ENCODE results near the gene RPS8.
"Not testable (repeated sequence)": the region's sequence is repeated elsewhere in the genome, so short reads cannot be mapped to it uniquely, and the experiment has no call there.

Gene RPS8

DNA sequence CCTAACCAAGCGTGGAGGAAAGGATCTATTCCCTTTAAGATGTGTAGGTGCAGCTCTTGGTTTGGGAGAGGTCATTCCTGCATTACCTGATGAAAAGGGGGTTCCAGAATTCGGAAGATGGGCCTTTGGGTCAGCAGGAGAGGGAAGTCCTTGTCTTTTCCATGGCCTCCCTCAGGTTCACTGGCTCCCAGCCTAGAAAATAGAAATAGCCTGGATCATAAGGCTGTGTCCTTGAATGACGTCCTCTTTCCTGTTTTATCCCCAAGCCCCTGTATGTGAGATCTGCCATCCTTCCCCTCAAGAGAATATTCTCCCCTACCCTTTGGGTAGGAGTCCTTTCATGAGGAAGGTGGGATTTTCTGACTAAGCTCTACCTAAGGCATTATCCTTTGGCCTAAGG, 14.5 kb upstream of the RPS8 start:
- TF ChIP-seq, protein P1, sequence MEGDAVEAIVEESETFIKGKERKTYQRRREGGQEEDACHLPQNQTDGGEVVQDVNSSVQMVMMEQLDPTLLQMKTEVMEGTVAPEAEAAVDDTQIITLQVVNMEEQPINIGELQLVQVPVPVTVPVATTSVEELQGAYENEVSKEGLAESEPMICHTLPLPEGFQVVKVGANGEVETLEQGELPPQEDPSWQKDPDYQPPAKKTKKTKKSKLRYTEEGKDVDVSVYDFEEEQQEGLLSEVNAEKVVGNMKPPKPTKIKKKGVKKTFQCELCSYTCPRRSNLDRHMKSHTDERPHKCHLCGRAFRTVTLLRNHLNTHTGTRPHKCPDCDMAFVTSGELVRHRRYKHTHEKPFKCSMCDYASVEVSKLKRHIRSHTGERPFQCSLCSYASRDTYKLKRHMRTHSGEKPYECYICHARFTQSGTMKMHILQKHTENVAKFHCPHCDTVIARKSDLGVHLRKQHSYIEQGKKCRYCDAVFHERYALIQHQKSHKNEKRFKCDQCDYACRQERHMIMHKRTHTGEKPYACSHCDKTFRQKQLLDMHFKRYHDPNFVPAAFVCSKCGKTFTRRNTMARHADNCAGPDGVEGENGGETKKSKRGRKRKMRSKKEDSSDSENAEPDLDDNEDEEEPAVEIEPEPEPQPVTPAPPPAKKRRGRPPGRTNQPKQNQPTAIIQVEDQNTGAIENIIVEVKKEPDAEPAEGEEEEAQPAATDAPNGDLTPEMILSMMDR (IDR thresholded peaks at IDR 0.05; ENCODE audit: insufficient read depth, low read depth, low read length, missing control alignments): no peak
- no peak overlapping the region for H3K4me3 ChIP-seq (ENCODE audit: low read depth, low read length)
- DNase-seq (ENCODE audit: low read depth): no peak

DNA sequence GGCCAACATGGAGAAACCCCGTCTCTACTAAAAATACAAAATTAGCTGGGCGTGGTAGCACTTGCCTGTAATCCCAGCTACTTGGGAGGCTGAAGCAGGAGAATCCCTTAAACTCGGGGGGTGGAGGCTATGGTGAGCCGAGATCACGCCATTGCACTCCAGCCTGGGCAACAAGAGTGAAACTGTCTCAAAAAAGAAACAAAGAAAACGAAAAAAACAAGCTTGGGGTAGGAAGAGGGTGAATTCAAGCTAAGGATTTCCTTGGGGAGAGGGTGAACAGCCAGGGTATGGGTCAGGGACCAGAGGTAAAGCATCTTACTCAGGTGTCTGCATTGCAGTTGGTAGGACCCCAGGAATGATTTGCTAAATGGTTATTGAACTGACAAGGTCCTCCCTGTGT, 8.9 kb upstream of the RPS8 start:
- DNase-seq (ENCODE audit: low read depth); H3K4me3 ChIP-seq (ENCODE audit: low read depth, low read length): not testable (repeated sequence)

DNA sequence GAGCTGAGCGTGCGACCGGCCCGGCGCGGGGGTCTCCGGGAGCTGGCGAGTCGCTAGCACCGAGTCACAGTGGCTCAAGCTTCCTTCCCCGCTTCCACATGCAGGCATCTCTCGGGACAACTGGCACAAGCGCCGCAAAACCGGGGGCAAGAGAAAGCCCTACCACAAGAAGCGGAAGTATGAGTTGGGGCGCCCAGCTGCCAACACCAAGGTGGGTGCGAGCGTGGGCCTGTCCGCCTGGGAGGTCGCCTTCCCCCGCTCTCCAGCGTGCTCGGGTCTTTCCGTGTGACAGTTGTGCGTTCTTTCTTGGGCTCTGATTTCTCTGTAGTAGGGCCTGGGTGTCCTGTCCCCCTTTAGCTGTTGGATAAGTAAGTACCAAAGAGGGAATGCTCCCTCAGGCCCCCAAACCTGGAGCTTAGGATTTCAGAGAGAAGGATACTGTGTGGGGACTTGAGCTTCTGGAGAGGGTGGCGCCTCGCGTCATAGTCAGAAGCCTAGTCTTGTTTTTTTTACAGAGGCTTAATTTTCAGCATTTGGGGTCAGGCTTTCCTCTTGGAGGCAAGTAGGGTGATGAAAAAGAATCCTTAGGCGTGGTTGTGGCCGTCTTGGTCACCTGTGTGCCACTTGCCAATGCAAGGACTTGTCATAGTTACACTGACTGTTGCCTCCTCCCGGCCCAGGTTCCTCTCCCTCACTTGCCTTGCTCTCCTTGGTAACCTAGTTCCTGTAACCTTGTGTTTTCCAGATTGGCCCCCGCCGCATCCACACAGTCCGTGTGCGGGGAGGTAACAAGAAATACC, 790 bp downstream of the RPS8 start:
- TF ChIP-seq, protein P1 (IDR thresholded peaks at IDR 0.05; ENCODE audit: insufficient read depth, low read depth, low read length, missing control alignments): no peak
- DNase-seq (ENCODE audit: low read depth): peak; percentile 53
- peak overlapping the region; percentile 80 for H3K4me3 ChIP-seq (ENCODE audit: low read depth, low read length)

DNA sequence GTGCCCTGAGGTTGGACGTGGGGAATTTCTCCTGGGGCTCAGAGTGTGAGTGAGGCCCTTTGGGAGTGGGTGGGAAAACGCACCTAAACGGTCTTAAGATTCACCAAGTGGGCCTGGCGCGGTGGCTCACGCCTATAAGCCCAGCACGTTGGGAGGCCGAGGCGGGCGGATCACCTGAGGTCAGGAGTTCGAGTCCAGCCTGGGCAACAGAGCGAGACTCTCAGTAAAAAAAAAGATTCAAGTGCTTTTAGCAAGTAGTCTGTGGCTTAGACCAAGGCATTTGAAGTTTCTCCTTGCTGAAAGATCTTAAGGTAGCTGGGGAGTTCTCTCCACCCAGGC, 1.4 kb downstream of the RPS8 start:
- no peak for DNase-seq (ENCODE audit: low read depth)
- TF ChIP-seq, protein P1 (IDR thresholded peaks at IDR 0.05; ENCODE audit: insufficient read depth, low read depth, low read length, missing control alignments): no peak
- H3K4me3 ChIP-seq (ENCODE audit: low read depth, low read length): peak overlapping the region; percentile 80

DNA sequence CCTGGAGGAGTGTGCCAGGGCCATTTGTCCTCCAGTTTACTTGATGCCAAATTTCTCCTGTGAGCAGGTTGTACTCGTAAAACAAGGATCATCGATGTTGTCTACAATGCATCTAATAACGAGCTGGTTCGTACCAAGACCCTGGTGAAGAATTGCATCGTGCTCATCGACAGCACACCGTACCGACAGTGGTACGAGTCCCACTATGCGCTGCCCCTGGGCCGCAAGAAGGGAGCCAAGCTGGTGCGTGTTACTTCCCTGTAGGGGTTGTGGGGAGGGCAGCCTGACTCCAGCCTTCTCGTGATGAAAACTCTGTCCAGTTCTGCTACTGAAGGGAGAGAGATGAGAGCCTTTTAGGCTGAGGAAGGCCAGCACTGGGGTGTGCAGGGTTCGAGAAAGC, 2.2 kb downstream of the RPS8 start:
- no peak for DNase-seq (ENCODE audit: low read depth)
- TF ChIP-seq, protein P1 (IDR thresholded peaks at IDR 0.05; ENCODE audit: insufficient read depth, low read depth, low read length, missing control alignments): no peak
- H3K4me3 ChIP-seq (ENCODE audit: low read depth, low read length): peak overlapping the region; percentile 80

DNA sequence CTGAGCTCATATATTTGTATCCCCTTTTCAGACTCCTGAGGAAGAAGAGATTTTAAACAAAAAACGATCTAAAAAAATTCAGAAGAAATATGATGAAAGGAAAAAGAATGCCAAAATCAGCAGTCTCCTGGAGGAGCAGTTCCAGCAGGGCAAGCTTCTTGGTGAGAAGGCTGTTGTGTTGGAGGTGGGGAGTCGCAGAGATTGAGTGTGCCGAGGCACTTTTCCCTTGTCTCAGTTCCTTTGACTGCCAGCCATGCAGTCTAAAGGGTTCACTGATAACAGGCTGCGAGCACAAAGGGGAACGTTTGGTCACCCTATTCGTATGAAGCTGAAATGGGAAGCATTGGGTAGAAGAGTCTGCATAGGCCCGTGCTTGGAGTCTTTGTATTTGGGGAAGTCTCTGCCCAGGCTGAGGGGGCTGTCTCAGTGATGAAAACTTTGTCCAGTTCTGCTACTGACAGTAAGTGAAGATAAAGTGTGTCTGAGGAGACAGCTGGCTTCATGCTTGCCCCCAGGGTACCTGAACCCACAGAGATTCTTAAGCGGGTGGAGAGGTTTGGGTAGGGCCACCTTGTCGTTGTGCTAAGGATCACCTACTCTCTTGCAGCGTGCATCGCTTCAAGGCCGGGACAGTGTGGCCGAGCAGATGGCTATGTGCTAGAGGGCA, 2.8 kb downstream of the RPS8 start:
- peak overlapping the region; percentile 80 for H3K4me3 ChIP-seq (ENCODE audit: low read depth, low read length)
- no peak for DNase-seq (ENCODE audit: low read depth)
- TF ChIP-seq, protein P1 (IDR thresholded peaks at IDR 0.05; ENCODE audit: insufficient read depth, low read depth, low read length, missing control alignments): no peak

DNA sequence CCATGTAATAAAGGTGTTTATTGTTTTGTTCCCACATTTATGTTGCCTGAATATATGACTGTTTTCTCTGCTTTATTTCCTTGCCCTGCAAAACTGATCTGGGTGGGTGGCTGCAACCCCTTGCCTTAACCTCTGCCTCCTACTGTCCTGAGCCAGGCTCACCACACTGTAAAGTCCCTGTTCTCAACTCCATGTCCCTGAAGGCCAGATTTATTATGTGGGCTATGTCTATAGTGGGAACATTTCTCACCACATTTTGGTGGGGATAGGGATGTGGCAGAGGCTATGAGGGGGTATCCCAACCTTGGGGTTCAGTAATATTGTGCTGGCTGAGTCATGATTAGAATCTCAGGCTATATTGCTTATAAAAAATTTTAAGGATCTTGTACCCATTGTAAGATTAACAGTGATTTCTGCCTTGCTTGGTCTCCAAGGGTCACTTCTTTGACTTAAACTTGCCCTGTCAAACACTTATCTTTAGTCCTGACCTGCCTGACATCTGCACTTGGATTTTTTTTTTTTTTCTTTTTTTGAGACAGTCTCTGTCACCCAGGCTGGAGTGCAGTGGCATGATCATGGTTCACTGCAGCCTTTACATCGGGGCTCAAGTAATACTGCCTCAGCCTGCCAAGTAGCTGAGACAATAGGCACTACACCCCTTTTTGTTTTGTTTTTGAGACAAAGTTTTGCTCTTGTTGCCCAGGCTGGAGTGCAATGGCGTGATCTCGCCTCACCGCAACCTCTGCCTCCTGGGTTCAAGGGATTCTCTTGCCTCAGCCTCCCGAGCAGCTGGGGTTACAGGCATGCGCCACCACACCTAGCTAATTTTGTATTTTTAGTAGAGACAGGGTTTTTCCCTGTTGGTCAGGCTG, 3.6 kb downstream of the RPS8 start:
- no peak overlapping the region for H3K4me3 ChIP-seq (ENCODE audit: low read depth, low read length)
- no peak for DNase-seq (ENCODE audit: low read depth)
- TF ChIP-seq, protein P1 (IDR thresholded peaks at IDR 0.05; ENCODE audit: insufficient read depth, low read depth, low read length, missing control alignments): no peak

Data from GM12865 (cell line).